Esophagus muscularis mucosa (tissue), 4 donors: ENCODE data around the gene INPP5A. TPM values are rescaled to one million over a fixed set of nuclear protein-coding genes. Genes with fewer than 3 reads are reported as not detected.

Source experiments
- DNase-seq: peaks from one replicate; pipeline ENCODE4 v3.0.0-alpha.2; 2017; ENCODE audit errors: extremely low spot score
- H3K27ac ChIP-seq, 4 donors: fragments of 200-600 bp; sonication (generic); replicated peaks in 1 of 4; 1 replicate in 3 of 4; 2 replicates in 1 of 4; pipeline ENCODE4 v1.5.1; 2016 to 2019; ENCODE audit warnings: mild to moderate bottlenecking in 1 of 4
- H3K27me3 ChIP-seq, 4 donors: fragments of 200-600 bp; sonication (generic); one replicate each; pipeline versions ENCODE4 v1.5.1 to v1.6.0; 2016 to 2019
- H3K36me3 ChIP-seq, 4 donors: fragments of 200-600 bp; sonication (generic); one replicate each; pipeline ENCODE4 v1.5.1; 2016 to 2019
- H3K4me1 ChIP-seq, 4 donors: fragments of 200-600 bp; sonication (generic); one replicate each; pipeline ENCODE4 v1.5.1; 2016 to 2019
- H3K4me3 ChIP-seq, 4 donors: fragments of 200-600 bp; sonication (generic); 1 replicate in 2 of 4; 2 replicates in 2 of 4; pipeline ENCODE4 v1.5.1; 2016 to 2019; ENCODE audit warnings: mild to moderate bottlenecking in 4 of 4, moderate library complexity in 1 of 4
- H3K9me3 ChIP-seq, 4 donors: fragments of 200-600 bp; sonication (generic); 1 replicate in 3 of 4; 2 replicates in 1 of 4; pipeline ENCODE4 v1.5.1; 2016 to 2019
- CTCF ChIP-seq, 3 experiments: fragments of 200-600 bp in 2 of 3; fragments of 450-650 bp in 1 of 3; sonication (generic) in 2 of 3; IDR thresholded peaks; one replicate each; pipeline ENCODE4 v1.5.1; 2017 to 2019; ENCODE audit warnings: antibody characterized with exemption in 3 of 3, mild to moderate bottlenecking in 2 of 3, moderate library complexity in 1 of 3
- EP300 ChIP-seq: sonication (generic); formaldehyde crosslinking; IDR thresholded peaks from one replicate; pipeline ENCODE4 v1.6.1; 2017; ENCODE audit warnings: antibody characterized with exemption
- POLR2A ChIP-seq: fragments of 450-650 bp; IDR thresholded peaks from one replicate; pipeline ENCODE4 v1.6.1; 2017; ENCODE audit warnings: antibody characterized with exemption, moderate library complexity, mild to moderate bottlenecking, low read depth
- POLR2AphosphoS5 ChIP-seq, 2 donors: sonication (generic); formaldehyde crosslinking; IDR thresholded peaks; one replicate each; pipeline ENCODE4 v1.6.1; 2017; ENCODE audit warnings: antibody characterized with exemption in 2 of 2
- WGBS: methylation state at CpG from one replicate; pipeline ENCODE4 v1.1.5; 2018; 5-methylcytosine and 5-hydroxymethylcytosine counted together
- intact Hi-C: fragments of 100-400 bp; cut with DNase I; formaldehyde crosslinking; loops from one replicate; pipeline ENCODE4 v1.15.1; 2023
- total RNA-seq, 4 donors: library from RNA; depleted of rRNA; stranded (reverse); fragments of >200 nt; gene quantifications; one replicate each; pipeline versions ENCODE4 v1.1.0 to v1.2.1, GENCODE V29; 2016

The INPP5A gene
- total RNA-seq, 4 donors from 2014 or later: 234 to 301 (median 245) TPM

GRCh38 chr10:132565516-132566209 lies 28.1 kb downstream of the INPP5A start:
- no peak for DNase-seq
- Histone ChIP-seq H3K4me1 (peaks cover 3 to 66% (median 48%) of the 10 kb centered on the region in 4 donors), H3K9me3 (no peaks in the 10 kb centered on the region), H3K36me3 (no peaks in the 10 kb centered on the region), H3K4me3 (no peak overlapping the region), H3K27ac (no peak overlapping the region), H3K27me3 (no peaks in the 10 kb centered on the region)
- 94% methylated on average over 12 of the region's 12 CpGs for WGBS
- intact Hi-C loops: no loop called here
- TF ChIP-seq POLR2A (no peak), POLR2AphosphoS5 (IDR thresholded peaks at IDR 0.05) (no peak), EP300 (no peak), CTCF (IDR thresholded peaks at IDR 0.05) (no peak)

- no peak for DNase-seq
- intact Hi-C loops: no loop called here
- Histone ChIP-seq H3K4me1 (peaks cover 15 to 70% (median 54%) of the 10 kb centered on the region in 4 donors), H3K4me3 (no peak overlapping the region), H3K36me3 (no peaks in the 10 kb centered on the region), H3K27me3 (no peaks in the 10 kb centered on the region), H3K9me3 (no peaks in the 10 kb centered on the region), H3K27ac (no peak overlapping the region)
- TF ChIP-seq EP300 (no peak), POLR2AphosphoS5 (IDR thresholded peaks at IDR 0.05) (no peak), POLR2A (no peak), CTCF (IDR thresholded peaks at IDR 0.05) (no peak)
- WGBS: 66% methylated on average over 6 of the region's 6 CpGs
These were observed 29.3 kb downstream of the INPP5A start for GRCh38 chr10:132566892-132567291.

GRCh38 chr10:132570265-132570664 lies 32.7 kb downstream of the INPP5A start:
- DNase-seq: no peak
- Histone ChIP-seq H3K9me3 (no peaks in the 10 kb centered on the region), H3K36me3 (no peaks in the 10 kb centered on the region), H3K4me3 (no peak overlapping the region), H3K4me1 (peaks cover 37 to 65% (median 48%) of the 10 kb centered on the region in 4 donors), H3K27ac (no peak overlapping the region), H3K27me3 (no peaks in the 10 kb centered on the region)
- 86% methylated on average over 8 of the region's 10 CpGs for WGBS
- intact Hi-C loops: no loop called here
- TF ChIP-seq EP300: no peak
- no peak for TF ChIP-seq POLR2A
- no peak for TF ChIP-seq CTCF (IDR thresholded peaks at IDR 0.05)

GRCh38 chr10:132570771-132571649 lies 33.4 kb downstream of the INPP5A start:
- H3K4me1 ChIP-seq: peaks cover 45 to 65% (median 50%) of the 10 kb centered on the region in 4 donors

More at GRCh38 chr10:132570771-132571649, 33.4 kb downstream of the INPP5A start:
- H3K36me3 ChIP-seq: no peaks in the 10 kb centered on the region
- TF ChIP-seq CTCF (IDR thresholded peaks at IDR 0.05) (no peak), POLR2AphosphoS5 (IDR thresholded peaks at IDR 0.05) (no peak), POLR2A (no peak), EP300 (no peak)
- no peak overlapping the region for H3K4me3 ChIP-seq
- intact Hi-C loops: no loop called here
- H3K27me3 ChIP-seq: no peaks in the 10 kb centered on the region
- no peaks in the 10 kb centered on the region for H3K9me3 ChIP-seq
- H3K27ac ChIP-seq: peak overlapping the region; percentile 11 to 75 (median 58)
- no peak for DNase-seq
- WGBS: 80% methylated on average over 15 of the region's 26 CpGs
